Measurements from ENCODE around the gene PGBD5.

PGBD5 gene

GRCh38 chr1:230277201-230278025, 148.7 kb downstream of the PGBD5 start:
- peak; percentile 79 for DNase-seq

GRCh38 chr1:230276401-230276800, 149.7 kb downstream of the PGBD5 start:
- DNase-seq, result no peak

DNA sequence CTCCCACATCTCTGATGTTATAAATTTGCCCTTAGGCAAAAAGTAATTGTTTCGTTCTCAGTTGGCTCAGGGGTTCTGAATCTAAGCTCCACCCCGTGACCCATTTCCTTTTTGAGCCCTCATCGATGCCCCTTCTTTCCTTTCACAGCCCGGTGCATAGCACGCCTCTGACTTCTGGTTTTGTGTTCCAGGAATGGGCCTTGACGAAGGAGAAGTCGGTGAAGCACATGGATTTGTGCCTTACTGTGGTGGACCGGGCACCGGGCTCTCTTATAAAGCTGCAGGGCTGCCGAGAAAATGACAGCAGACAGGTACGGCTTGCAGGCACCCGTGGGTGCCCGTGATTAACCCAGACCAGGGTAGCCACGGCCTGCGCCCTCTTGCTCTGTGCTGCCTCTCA, 151.9 kb downstream of the PGBD5 start:
- DNase-seq, result no peak

- DNase-seq, result no peak
Measured at GRCh38 chr1:230273141-230273710, 152.9 kb downstream of the PGBD5 start.

DNA sequence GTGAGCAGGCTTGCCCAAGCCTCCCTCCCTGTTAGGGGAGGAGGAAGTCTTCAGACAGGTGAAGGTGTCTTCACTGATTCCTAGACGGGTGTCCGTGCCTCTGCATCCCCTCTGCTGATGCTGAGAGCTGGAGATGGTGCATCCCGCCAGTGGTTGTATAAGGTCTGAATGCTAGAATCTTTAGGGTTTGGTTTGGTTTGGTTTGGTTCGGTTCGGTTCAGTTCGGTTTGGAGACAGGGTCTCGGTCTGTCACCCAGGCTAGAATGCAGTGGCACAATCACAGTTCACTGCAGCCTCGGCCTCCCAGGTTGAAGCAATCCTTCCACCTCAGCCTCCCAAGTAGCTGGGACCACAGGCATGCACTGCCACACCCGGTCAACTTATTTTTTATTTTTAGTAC, 153.6 kb downstream of the PGBD5 start:
- DNase-seq, result no peak

GRCh38 chr1:230271300-230272035, 154.7 kb downstream of the PGBD5 start:
- DNase-seq, result no peak

DNA sequence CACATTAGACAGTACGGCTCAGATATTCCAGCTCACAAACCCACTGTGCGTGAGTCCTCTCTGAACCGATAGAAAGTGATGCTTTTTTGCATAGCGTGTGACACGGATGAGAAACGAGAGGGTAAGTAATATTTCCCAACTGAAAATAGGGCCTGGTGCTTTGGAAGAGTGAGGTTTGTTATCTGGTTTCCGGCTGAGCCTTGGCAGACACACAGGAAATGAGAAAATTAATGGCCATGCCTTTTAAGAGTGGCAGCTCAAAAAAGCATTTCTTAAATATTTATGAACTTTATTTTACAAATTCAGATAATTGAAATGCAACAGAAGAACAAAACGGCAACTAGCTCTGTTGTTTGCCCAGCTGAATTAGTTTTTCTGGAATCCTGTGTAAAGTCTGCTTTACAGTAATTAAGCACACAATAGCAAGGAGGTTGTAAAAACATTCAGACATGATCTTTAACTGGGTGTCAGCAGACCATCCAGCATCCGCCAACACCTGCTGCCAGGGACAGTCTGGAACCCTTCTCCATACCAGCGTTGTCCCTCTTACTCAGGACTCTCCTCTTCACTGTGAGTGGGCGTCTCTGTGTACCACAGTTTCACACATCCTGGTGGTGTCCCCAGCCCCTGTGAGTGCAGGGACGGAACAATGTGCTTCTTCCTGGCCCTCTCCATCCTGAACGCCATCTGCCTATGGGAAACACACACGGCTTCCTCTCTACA, 155.4 kb downstream of the PGBD5 start:
- peak; percentile 81 for DNase-seq

DNA sequence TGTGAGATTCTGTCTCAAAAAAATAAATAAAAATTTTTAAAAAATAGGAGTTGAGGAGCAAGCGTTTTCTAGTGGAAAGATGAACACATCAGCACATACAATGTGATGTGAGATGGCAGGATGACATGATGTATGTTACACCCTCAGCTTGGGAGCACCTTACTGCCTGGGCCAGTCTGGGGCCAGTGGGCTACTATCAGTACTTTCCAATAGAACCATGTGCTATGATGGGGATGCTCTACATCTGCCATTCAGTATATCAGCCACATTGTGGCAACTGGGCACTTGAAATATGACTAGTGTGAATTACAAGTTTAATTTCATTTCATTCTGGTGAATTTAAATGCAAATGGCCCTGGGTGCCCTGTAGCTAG, 156.0 kb downstream of the PGBD5 start:
- DNase-seq, result no peak

DNA sequence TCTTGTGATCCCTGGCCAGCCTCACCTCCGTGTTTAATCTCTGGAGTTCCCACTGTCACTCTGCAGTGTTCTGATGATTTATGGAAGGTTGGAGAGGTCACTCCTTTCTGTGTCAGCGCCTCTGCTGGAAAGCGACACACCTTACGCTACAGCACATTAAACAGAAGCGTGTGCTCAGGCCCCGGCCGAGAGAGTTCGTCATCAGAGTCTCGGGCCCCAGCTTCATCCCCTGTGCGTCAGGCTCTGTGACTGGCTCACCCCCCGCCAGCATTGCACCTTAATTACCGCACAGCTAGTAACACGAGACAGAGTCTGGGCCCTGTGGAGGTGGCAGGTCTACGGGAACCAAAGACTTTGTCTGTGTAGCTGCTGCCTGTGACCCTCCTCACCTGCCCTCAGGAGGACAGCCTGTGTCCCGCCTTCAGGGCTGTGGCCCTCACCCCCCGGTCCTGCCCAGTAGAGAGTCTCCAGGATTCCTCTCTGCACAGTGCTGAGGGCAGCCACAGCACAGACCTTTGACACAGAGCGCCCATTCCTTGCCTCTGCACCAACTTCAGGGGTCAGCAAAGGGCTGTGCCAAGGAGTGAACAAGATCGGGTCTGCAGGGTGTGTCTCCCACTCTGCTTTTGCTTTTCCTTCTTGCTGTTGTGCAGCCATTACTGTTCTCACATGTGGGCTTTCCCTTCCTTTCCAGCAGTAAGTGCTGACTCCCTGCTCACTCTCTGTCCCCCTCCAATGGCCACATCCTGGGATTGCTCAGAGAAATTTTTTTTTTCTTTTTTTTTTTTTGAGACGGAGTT, 157.6 kb downstream of the PGBD5 start:
- peak; percentile 56 for DNase-seq

- DNase-seq, result peak; percentile 85
Measured at GRCh38 chr1:230267338-230268065, 158.6 kb downstream of the PGBD5 start.

DNA sequence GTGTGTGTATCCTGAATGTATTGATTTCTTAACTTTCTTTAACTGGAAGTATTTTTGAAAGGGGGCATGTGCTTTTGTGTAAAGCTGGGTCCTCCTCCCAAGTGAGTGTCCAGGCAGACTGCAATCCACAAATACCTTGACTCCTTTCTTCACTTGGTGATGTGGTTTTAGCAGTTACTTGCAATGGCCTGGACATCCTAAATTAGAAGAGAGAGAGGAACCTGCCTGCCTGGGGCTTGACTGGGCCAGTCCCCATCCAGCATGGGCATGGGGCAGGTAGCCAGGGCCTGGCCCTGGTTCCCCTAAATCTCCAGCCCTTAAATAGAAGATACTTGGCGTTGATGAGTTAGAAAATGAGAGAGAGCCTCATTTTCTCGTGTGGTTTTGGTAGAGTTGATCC, 159.7 kb downstream of the PGBD5 start:
- no peak for DNase-seq

- no peak for DNase-seq
Measured at GRCh38 chr1:230265200-230266115, 160.7 kb downstream of the PGBD5 start.

All from COR-L47 (cell line).